Frontal cortex (tissue), 4 donors: ENCODE data around the gene CEP57L1. TPM values are rescaled to one million over a fixed set of nuclear protein-coding genes. Genes with fewer than 3 reads are reported as not detected.
A peak's percentile ranks its signal among the peaks of the same experiment; 100 is the strongest.
"Not testable (repeated sequence)": the region's sequence is repeated elsewhere in the genome, so short reads cannot be mapped to it uniquely, and the experiment has no call there.

Source experiments
- DNase-seq, 2 donors: peaks; one replicate each; pipeline ENCODE4 v3.0.0; 2012; ENCODE audit warnings: low spot score in 2 of 2
- FAIRE-seq: peaks from 2 replicates; lab custom pipeline; 2012; peaks lifted over from hg19 to GRCh38; lab: Jason Lieb, UNC
- total RNA-seq: library from RNA; depleted of rRNA; stranded (reverse); fragments of >200 nt; gene quantifications from one replicate; pipeline ENCODE4 v1.2.3, GENCODE V29; 2014
- donor health status: control.
- donor health status: control.
- donor health status: control.

CEP57L1 gene
- total RNA-seq, 1 donor from 2014 or later, result 97.4 TPM

- DNase-seq (no peak), FAIRE-seq (no peak)
Observed at GRCh38 chr6:109097661-109098060, 2.4 kb downstream of the CEP57L1 start.

- DNase-seq (no peak), FAIRE-seq (no peak)
Observed at GRCh38 chr6:109102762-109103161, 7.5 kb downstream of the CEP57L1 start.

GRCh38 chr6:109103942-109104341 lies 8.6 kb downstream of the CEP57L1 start:
- FAIRE-seq, result no peak
- no peak for DNase-seq

GRCh38 chr6:109104512-109104911 lies 9.2 kb downstream of the CEP57L1 start:
- FAIRE-seq (no peak), DNase-seq (no peak)

- DNase-seq (no peak), FAIRE-seq (no peak)
Observed at GRCh38 chr6:109105681-109106080, 10.4 kb downstream of the CEP57L1 start.

- FAIRE-seq, result not testable (repeated sequence)
Observed at GRCh38 chr6:109109663-109110062, 14.4 kb downstream of the CEP57L1 start.

GRCh38 chr6:109112663-109113062 lies 17.4 kb downstream of the CEP57L1 start:
- DNase-seq, FAIRE-seq: not testable (repeated sequence)

More at GRCh38 chr6:109109663-109110062, 14.4 kb downstream of the CEP57L1 start:
- DNase-seq, result not testable (repeated sequence)

- DNase-seq, result no peak
- FAIRE-seq, result no peak
Observed at GRCh38 chr6:109117346-109118035, 22.2 kb downstream of the CEP57L1 start.

- DNase-seq (no peak), FAIRE-seq (no peak)
Observed at GRCh38 chr6:109118337-109118736, 23.0 kb downstream of the CEP57L1 start.

- FAIRE-seq (no peak), DNase-seq (no peak)
Observed at GRCh38 chr6:109118871-109119354, 23.6 kb downstream of the CEP57L1 start.

GRCh38 chr6:109121411-109121810 lies 26.1 kb downstream of the CEP57L1 start:
- DNase-seq, result no peak
- no peak for FAIRE-seq

GRCh38 chr6:109124219-109124618 lies 28.9 kb downstream of the CEP57L1 start:
- no peak for DNase-seq
- no peak for FAIRE-seq

- DNase-seq (no peak), FAIRE-seq (peak; percentile 60)
Observed at GRCh38 chr6:109125504-109125903, 30.2 kb downstream of the CEP57L1 start.

- FAIRE-seq, result no peak
- DNase-seq, result no peak
Observed at GRCh38 chr6:109130065-109130464, 34.8 kb downstream of the CEP57L1 start.

- not testable (repeated sequence) for FAIRE-seq, DNase-seq
Observed at GRCh38 chr6:109135600-109135999, 40.3 kb downstream of the CEP57L1 start.

GRCh38 chr6:109136039-109136438 lies 40.7 kb downstream of the CEP57L1 start:
- not testable (repeated sequence) for DNase-seq, FAIRE-seq

GRCh38 chr6:109136530-109136929 lies 41.2 kb downstream of the CEP57L1 start:
- not testable (repeated sequence) for FAIRE-seq, DNase-seq

- no peak for DNase-seq
- FAIRE-seq, result no peak
Observed at GRCh38 chr6:109139109-109139508, 43.8 kb downstream of the CEP57L1 start.

- FAIRE-seq, DNase-seq: not testable (repeated sequence)
Observed at GRCh38 chr6:109142067-109142466, 46.8 kb downstream of the CEP57L1 start.

- DNase-seq (no peak), FAIRE-seq (no peak)
Observed at GRCh38 chr6:109143191-109143590, 47.9 kb downstream of the CEP57L1 start.

GRCh38 chr6:109148251-109148650 lies 52.9 kb downstream of the CEP57L1 start:
- not testable (repeated sequence) for FAIRE-seq, DNase-seq

GRCh38 chr6:109148716-109149115 lies 53.4 kb downstream of the CEP57L1 start:
- FAIRE-seq, result not testable (repeated sequence)

More at GRCh38 chr6:109148716-109149115, 53.4 kb downstream of the CEP57L1 start:
- DNase-seq, result not testable (repeated sequence)
